Esophagus squamous epithelium (tissue), 4 donors: ENCODE data around the gene MTNR1B.

ENCODE experiments used
- CTCF ChIP-seq, 6 experiments: fragments of 450-650 bp in 4 of 6; fragments of 200-600 bp in 2 of 6; sonication (generic) in 2 of 6; IDR thresholded peaks; one replicate each; pipeline ENCODE4 v1.5.1; 2016 to 2019; ENCODE audit warnings: antibody characterized with exemption in 6 of 6, mild to moderate bottlenecking in 4 of 6, moderate library complexity in 4 of 6
- POLR2A ChIP-seq, 4 donors: fragments of 450-650 bp; IDR thresholded peaks; one replicate each; pipeline ENCODE4 v1.6.1; 2017; ENCODE audit warnings: antibody characterized with exemption in 4 of 4, mild to moderate bottlenecking in 4 of 4, moderate library complexity in 3 of 4

- TF ChIP-seq CTCF (IDR thresholded peaks at IDR 0.05) (no peak), POLR2A (IDR thresholded peaks at IDR 0.05) (no peak)
Observed at GRCh38 chr11:92977401-92977800, 8.0 kb downstream of the MTNR1B start.
